Measurements from ENCODE around the gene GRIN2C.

DNA sequence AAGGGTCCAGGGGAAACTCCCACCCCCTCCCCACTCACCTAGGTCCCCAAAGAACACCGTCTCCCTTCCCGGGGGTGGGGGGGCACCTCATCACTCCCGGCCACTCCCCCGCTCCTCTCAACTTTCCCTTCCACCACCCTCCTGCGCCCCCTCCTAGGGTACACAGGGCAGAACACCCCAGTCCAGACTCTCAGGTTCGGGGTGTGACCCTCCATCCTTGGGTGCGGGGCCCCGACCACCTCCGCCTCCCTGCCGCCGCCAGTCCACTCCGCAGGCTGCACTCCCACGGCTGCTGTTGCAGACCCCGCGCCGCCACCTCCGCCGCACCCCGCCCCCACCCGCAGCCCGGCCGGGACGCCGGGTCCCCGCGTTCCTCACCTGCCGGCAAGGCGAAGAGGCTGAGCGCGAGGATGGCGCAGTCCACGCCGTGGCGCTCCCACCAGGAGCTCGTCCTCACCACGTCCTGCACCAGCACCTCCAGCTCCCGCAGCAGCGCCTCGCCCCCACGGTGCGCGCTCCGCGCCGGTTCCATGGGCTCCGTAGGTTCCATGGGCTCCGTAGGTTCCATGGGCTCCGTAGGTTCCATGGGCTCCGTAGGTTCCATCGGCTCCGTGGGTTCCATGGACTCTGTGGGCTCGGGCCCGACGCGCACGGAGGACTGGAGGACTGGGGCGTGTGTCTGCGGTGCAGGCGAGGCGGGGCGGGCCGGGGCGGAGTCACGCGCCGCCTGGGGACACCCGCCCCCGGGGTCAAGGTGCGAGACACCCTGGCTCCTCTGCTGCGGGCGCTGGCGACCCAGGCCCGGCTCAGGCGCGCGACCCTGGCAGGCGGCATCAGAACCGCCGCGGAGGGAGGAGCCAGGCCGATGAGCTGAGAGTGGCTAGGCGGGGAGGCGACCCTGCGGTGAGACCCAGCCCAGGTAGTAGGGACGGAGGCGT is 33.6 kb upstream of the GRIN2C start, which contains the start of gene FADS6:
- TF ChIP-seq, protein P1, sequence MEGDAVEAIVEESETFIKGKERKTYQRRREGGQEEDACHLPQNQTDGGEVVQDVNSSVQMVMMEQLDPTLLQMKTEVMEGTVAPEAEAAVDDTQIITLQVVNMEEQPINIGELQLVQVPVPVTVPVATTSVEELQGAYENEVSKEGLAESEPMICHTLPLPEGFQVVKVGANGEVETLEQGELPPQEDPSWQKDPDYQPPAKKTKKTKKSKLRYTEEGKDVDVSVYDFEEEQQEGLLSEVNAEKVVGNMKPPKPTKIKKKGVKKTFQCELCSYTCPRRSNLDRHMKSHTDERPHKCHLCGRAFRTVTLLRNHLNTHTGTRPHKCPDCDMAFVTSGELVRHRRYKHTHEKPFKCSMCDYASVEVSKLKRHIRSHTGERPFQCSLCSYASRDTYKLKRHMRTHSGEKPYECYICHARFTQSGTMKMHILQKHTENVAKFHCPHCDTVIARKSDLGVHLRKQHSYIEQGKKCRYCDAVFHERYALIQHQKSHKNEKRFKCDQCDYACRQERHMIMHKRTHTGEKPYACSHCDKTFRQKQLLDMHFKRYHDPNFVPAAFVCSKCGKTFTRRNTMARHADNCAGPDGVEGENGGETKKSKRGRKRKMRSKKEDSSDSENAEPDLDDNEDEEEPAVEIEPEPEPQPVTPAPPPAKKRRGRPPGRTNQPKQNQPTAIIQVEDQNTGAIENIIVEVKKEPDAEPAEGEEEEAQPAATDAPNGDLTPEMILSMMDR (IDR thresholded peaks at IDR 0.05), result no peak
- no peak for TF ChIP-seq POLR2A (IDR thresholded peaks at IDR 0.05)
